Spleen (tissue), 11 donors: Measurements from ENCODE around the gene CCDC63. TPM values are rescaled to one million over a fixed set of nuclear protein-coding genes. Genes with fewer than 3 reads are reported as not detected.

Experiments
- DNase-seq: peaks from one replicate; pipeline ENCODE4 v3.0.0-alpha.2; 2020
- H3K27ac ChIP-seq, 8 donors: fragments of 200-600 bp; sonication (generic) in 7 of 8; 1 replicate in 4 of 8; 2 replicates in 4 of 8; pipeline versions ENCODE4 v1.5.0 to v1.8.0; 2016 to 2021; ENCODE audit warnings: inconsistent platforms in 4 of 8, mild to moderate bottlenecking in 4 of 8, moderate library complexity in 1 of 8
- H3K27me3 ChIP-seq, 7 donors: fragments of 200-600 bp; sonication (generic) in 6 of 7; replicated peaks in 1 of 7; 1 replicate in 4 of 7; 2 replicates in 3 of 7; pipeline versions ENCODE4 v1.5.0 to v1.8.0; 2016 to 2021; ENCODE audit warnings: inconsistent platforms in 3 of 7, mild to moderate bottlenecking in 1 of 7
- H3K36me3 ChIP-seq, 6 donors: fragments of 200-600 bp; sonication (generic) in 5 of 6; 1 replicate in 4 of 6; 2 replicates in 2 of 6; pipeline versions ENCODE4 v1.5.0 to v1.8.0; 2016 to 2021; ENCODE audit warnings: inconsistent platforms in 2 of 6
- H3K4me1 ChIP-seq, 6 donors: fragments of 200-600 bp; sonication (generic) in 5 of 6; 1 replicate in 3 of 6; 2 replicates in 3 of 6; pipeline versions ENCODE4 v1.5.0 to v1.8.0; 2016 to 2021; ENCODE audit warnings: inconsistent platforms in 3 of 6
- H3K4me3 ChIP-seq, 8 donors: fragments of 200-600 bp; sonication (generic) in 7 of 8; 1 replicate in 4 of 8; 2 replicates in 4 of 8; pipeline versions ENCODE4 v1.5.0 to v1.8.0; 2016 to 2021; ENCODE audit warnings: inconsistent platforms in 4 of 8, mild to moderate bottlenecking in 4 of 8, moderate library complexity in 2 of 8
- H3K9me3 ChIP-seq, 8 donors: fragments of 200-600 bp; sonication (generic) in 7 of 8; 1 replicate in 4 of 8; 2 replicates in 4 of 8; pipeline versions ENCODE4 v1.5.0 to v1.8.0; 2016 to 2021; ENCODE audit warnings: inconsistent platforms in 4 of 8
- CTCF ChIP-seq, 11 experiments: fragments of 200-600 bp in 7 of 11; fragments of 450-650 bp in 4 of 11; sonication (generic) in 4 of 11; IDR thresholded peaks in 8 of 11; conservative IDR thresholded peaks in 3 of 11; 1 replicate in 7 of 11; 2 replicates in 4 of 11; pipeline versions ENCODE4 v1.4.0 to v1.8.0; 2016 to 2021; ENCODE audit warnings: antibody characterized with exemption in 11 of 11, inconsistent platforms in 4 of 11, mild to moderate bottlenecking in 1 of 11
- POLR2A ChIP-seq, 3 donors: fragments of 450-650 bp; IDR thresholded peaks; one replicate each; pipeline ENCODE4 v1.5.1; 2017; ENCODE audit warnings: antibody characterized with exemption in 3 of 3, mild to moderate bottlenecking in 1 of 3
- POLR2AphosphoS5 ChIP-seq, 3 donors: sonication (generic); formaldehyde crosslinking; IDR thresholded peaks; one replicate each; pipeline ENCODE4 v1.5.1; 2017; ENCODE audit warnings: antibody characterized with exemption in 3 of 3
- WGBS, 5 donors: extraction: QIAGEN DNeasy Blood & Tissue Kit in 3 of 5; methylation state at CpG; one replicate each; pipeline versions ENCODE4 v1.1.5 to v1.1.7; 2013 to 2018; 5-methylcytosine and 5-hydroxymethylcytosine counted together
- intact Hi-C: fragments of 100-400 bp; cut with DNase I; formaldehyde crosslinking; loops from one replicate; pipeline ENCODE4 v1.15.0; 2023; ENCODE audit warnings: low total_unique reads
- polyA plus RNA-seq, 3 donors: library from polyadenylated mRNA; stranded (reverse); fragments of 200-250 nt; gene quantifications; one replicate each; pipeline ENCODE4 v1.2.1, GENCODE V29; 2013
- total RNA-seq, 7 donors: library from RNA; depleted of rRNA in 3 of 7; stranded (reverse); fragments of >200 nt in 3 of 7; fragmentation: NEBNext Ultra II Directional in 4 of 7; extraction: Animal tissue kit (Norgen Biotek cat#: 25700) in 4 of 7; gene quantifications; one replicate each; pipeline versions ENCODE4 v1.1.0 to v1.2.1, GENCODE V29; 2016 to 2021
- donor health status: healthy with polysubstance abuse.
- donor health status: DM: no; HTN: no; CAD: no; lungs with moderate emphysema.
- donor health status: DM: no; HTN: no; CAD: no.
- donor health status: Bipolar disorder and iron deficiency.
- donor health status: healthy.
- donor health status: DM: no; HTN: no; CAD: no.
- donor health status: DM: yes; HTN: yes; CAD: no.

Gene CCDC63
- total and polyA plus RNA-seq, 10 donors: not detected

- no peak for TF ChIP-seq POLR2A (IDR thresholded peaks at IDR 0.05)
- TF ChIP-seq POLR2AphosphoS5 (IDR thresholded peaks at IDR 0.05): no peak
- no peak for TF ChIP-seq CTCF (IDR thresholded peaks at IDR 0.05 in 8 of 11, conservative IDR thresholded peaks at IDR 0.05 in 3 of 11)
- WGBS, 5 donors: 61 to 78% (median 66%) methylated on average over 3 of the region's 3 CpGs
- no peaks in the 10 kb centered on the region for H3K9me3 ChIP-seq
- no peak overlapping the region for H3K4me3 ChIP-seq
- peaks cover 0 to 21% (median 10%) of the 10 kb centered on the region in 6 donors for H3K4me1 ChIP-seq
- intact Hi-C loops: no loop called here
- DNase-seq: no peak
- H3K27ac ChIP-seq: no peak overlapping the region
- no peaks in the 10 kb centered on the region for H3K36me3 ChIP-seq
- peaks cover 0 to 11% (median 0%) of the 10 kb centered on the region in 7 donors for H3K27me3 ChIP-seq
These were observed 69.6 kb downstream of the CCDC63 start for GRCh38 chr12:110916295-110916875.

GRCh38 chr12:110917467-110917866 lies 70.7 kb downstream of the CCDC63 start:
- no peak overlapping the region for H3K27ac ChIP-seq

GRCh38 chr12:110917961-110918360 lies 71.2 kb downstream of the CCDC63 start:
- Histone ChIP-seq H3K27me3 (peaks cover 0 to 11% (median 0%) of the 10 kb centered on the region in 7 donors), H3K9me3 (no peaks in the 10 kb centered on the region), H3K36me3 (no peaks in the 10 kb centered on the region), H3K4me3 (no peak overlapping the region), H3K4me1 (peaks cover 0 to 13% (median 4%) of the 10 kb centered on the region in 6 donors), H3K27ac (no peak overlapping the region)
- WGBS, 5 donors: 84 to 93% (median 92%) methylated on average over 7 of the region's 7 CpGs
- DNase-seq: no peak
- intact Hi-C loops: no loop called here
- TF ChIP-seq POLR2A (IDR thresholded peaks at IDR 0.05) (no peak), POLR2AphosphoS5 (IDR thresholded peaks at IDR 0.05) (no peak), CTCF (IDR thresholded peaks at IDR 0.05 in 8 of 11, conservative IDR thresholded peaks at IDR 0.05 in 3 of 11) (no peak)

More at GRCh38 chr12:110917467-110917866, 70.7 kb downstream of the CCDC63 start:
- Histone ChIP-seq H3K4me3 (no peak overlapping the region), H3K27me3 (peaks cover 0 to 11% (median 0%) of the 10 kb centered on the region in 7 donors), H3K9me3 (no peaks in the 10 kb centered on the region), H3K4me1 (peaks cover 0 to 18% (median 6%) of the 10 kb centered on the region in 6 donors), H3K36me3 (no peaks in the 10 kb centered on the region)
- TF ChIP-seq POLR2AphosphoS5 (IDR thresholded peaks at IDR 0.05) (no peak), POLR2A (IDR thresholded peaks at IDR 0.05) (no peak), CTCF (IDR thresholded peaks at IDR 0.05 in 8 of 11, conservative IDR thresholded peaks at IDR 0.05 in 3 of 11) (no peak)
- 63 to 70% (median 63%) methylated on average over 5 of the region's 5 CpGs for WGBS, 5 donors
- DNase-seq: no peak
- intact Hi-C loops: no loop called here

GRCh38 chr12:110919720-110920119 lies 72.9 kb downstream of the CCDC63 start:
- 87 to 92% (median 89%) methylated on average over 5 of the region's 5 CpGs for WGBS, 5 donors
- TF ChIP-seq CTCF (IDR thresholded peaks at IDR 0.05 in 8 of 11, conservative IDR thresholded peaks at IDR 0.05 in 3 of 11) (no peak), POLR2AphosphoS5 (IDR thresholded peaks at IDR 0.05) (no peak), POLR2A (IDR thresholded peaks at IDR 0.05) (no peak)
- Histone ChIP-seq H3K4me1 (no peaks in the 10 kb centered on the region), H3K27me3 (peaks cover 0 to 16% (median 0%) of the 10 kb centered on the region in 7 donors), H3K9me3 (no peaks in the 10 kb centered on the region), H3K27ac (no peak overlapping the region), H3K36me3 (no peaks in the 10 kb centered on the region), H3K4me3 (no peak overlapping the region)
- intact Hi-C loops: no loop called here
- DNase-seq: no peak
